CD4-positive, alpha-beta memory T cell (primary cell): ENCODE data around the gene PET100. TPM values are rescaled to one million over a fixed set of nuclear protein-coding genes. Genes with fewer than 3 reads are reported as not detected.

Experiments used
- CTCF ChIA-PET: fragments of 350-600 bp; sonication (Branson Sonifier 250); formaldehyde crosslinking; loops from one replicate; lab custom pipeline; 2021; ENCODE audit warnings: inconsistent platforms; ENCODE audit not compliant: partially characterized antibody; lab: Charles Lee
- POLR2A ChIA-PET: fragments of 350-600 bp; sonication (Branson Sonifier 250); formaldehyde crosslinking; loops from one replicate; lab custom pipeline; 2021; ENCODE audit not compliant: partially characterized antibody; lab: Charles Lee
- DNase-seq, 5 donors: peaks; one replicate each; pipeline versions ENCODE4 v3.0.0 to v3.0.0-alpha.2; 2020 to 2022; ENCODE audit warnings: mixed read lengths in 1 of 5
- H3K27ac ChIP-seq: one replicate; pipeline ENCODE4 v1.7.0; 2013; ENCODE audit warnings: low read depth, low read length
- H3K27me3 ChIP-seq: 2 replicates; pipeline ENCODE4 v1.7.0; 2013; ENCODE audit warnings: mild to moderate bottlenecking, low read length, moderate library complexity; ENCODE audit not compliant: insufficient read depth
- H3K36me3 ChIP-seq: 2 replicates; pipeline ENCODE4 v1.7.0; 2013; ENCODE audit warnings: mild to moderate bottlenecking, low read length, moderate library complexity; ENCODE audit not compliant: insufficient read depth
- H3K4me1 ChIP-seq: 2 replicates; pipeline ENCODE4 v1.7.0; 2013; ENCODE audit warnings: mild to moderate bottlenecking, low read length, moderate library complexity; ENCODE audit not compliant: insufficient read depth
- H3K4me3 ChIP-seq, 2 donors: one replicate each; pipeline ENCODE4 v1.7.0; 2013; ENCODE audit warnings: low read length in 2 of 2, mild to moderate bottlenecking in 1 of 2
- H3K9me3 ChIP-seq, 2 donors: one replicate each; pipeline ENCODE4 v1.7.0; 2013; ENCODE audit warnings: low read length in 2 of 2, control low read depth in 1 of 2; ENCODE audit not compliant: control insufficient read depth in 1 of 2
- H3K27ac Mint-ChIP-seq, 7 donors: one replicate each; pipeline ENCODE4 v1.8.0; 2020 to 2021; ENCODE audit warnings: mixed read lengths in 7 of 7, mild to moderate bottlenecking in 6 of 7, inconsistent platforms in 3 of 7, moderate library complexity in 3 of 7
- H3K27me3 Mint-ChIP-seq, 2 donors: one replicate each; pipeline ENCODE4 v1.8.0; 2020 to 2021; ENCODE audit warnings: mixed read lengths in 2 of 2
- H3K36me3 Mint-ChIP-seq, 2 donors: one replicate each; pipeline ENCODE4 v1.8.0; 2020 to 2021; ENCODE audit warnings: mixed read lengths in 2 of 2, inconsistent platforms in 1 of 2, mild to moderate bottlenecking in 1 of 2
- H3K4me1 Mint-ChIP-seq, 4 donors: one replicate each; pipeline ENCODE4 v1.8.0; 2020 to 2021; ENCODE audit warnings: mixed read lengths in 4 of 4, mild to moderate bottlenecking in 1 of 4
- H3K4me3 Mint-ChIP-seq, 8 donors: one replicate each; pipeline ENCODE4 v1.8.0; 2020 to 2021; ENCODE audit warnings: mixed read lengths in 8 of 8, mild to moderate bottlenecking in 7 of 8, moderate library complexity in 6 of 8, inconsistent platforms in 3 of 8
- H3K9me3 Mint-ChIP-seq, 8 donors: one replicate each; pipeline ENCODE4 v1.8.0; 2020 to 2021; ENCODE audit warnings: mixed read lengths in 8 of 8, mild to moderate bottlenecking in 5 of 8, inconsistent platforms in 3 of 8, moderate library complexity in 1 of 8
- intact Hi-C: fragments of 100-400 bp; cut with micrococcal nuclease; formaldehyde crosslinking; loops from one replicate; pipeline ENCODE4 v1.15.1; 2023
- polyA plus RNA-seq, 2 donors: library from polyadenylated mRNA; unstranded; fragments of 300-500 nt; fragmentation: Illumina TruSeq; gene quantifications; one replicate each; pipeline ENCODE4 v1.2.3, GENCODE V29; 2021
- total RNA-seq, 2 experiments: library from RNA; stranded (reverse); gene quantifications; one replicate each; pipeline ENCODE4 v1.2.3, GENCODE V29; 2021

Gene PET100, protein sequence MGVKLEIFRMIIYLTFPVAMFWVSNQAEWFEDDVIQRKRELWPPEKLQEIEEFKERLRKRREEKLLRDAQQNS
- 100 to 1,000 TPM; 120 to 144 TPM for total RNA-seq
- polyA plus RNA-seq = 100 to 1,000 TPM; 127 to 279 TPM

DNA sequence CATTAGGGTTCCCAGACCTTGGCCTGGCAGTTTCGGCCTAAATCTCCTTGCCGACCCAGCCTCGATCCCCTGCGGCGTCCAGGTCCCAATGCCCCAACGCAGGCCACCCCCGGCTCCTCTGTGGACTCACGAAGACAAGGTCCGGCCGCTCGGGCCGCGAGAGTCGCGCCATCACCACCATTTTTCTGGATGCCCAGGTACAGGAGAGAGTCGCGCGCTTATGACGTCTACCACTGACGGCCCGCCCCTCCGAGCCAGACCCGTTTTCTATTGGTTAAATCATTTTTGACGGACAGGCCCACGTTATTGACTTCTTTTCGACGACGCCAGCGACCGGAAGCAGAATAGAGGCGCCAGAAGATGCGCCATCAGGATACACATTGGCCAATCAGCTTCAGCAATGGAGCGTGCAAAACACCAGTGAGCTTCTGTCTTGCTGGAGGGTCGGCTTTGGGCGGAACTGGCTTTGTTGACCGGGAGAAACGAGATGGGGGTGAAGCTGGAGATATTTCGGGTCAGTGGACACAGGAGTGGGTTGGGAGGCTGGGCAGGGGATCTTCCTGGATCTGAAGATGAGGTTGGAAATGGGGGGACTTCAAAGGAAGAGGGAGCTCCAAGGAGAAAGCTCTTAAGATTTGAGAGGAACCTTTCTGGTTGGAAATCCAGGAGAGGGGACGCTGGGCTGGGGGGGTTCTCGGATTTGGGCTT, at the start of gene PET100, which contains the start of gene XAB2:
Gene PET100, plus strand, starts transcription at position 447 of the 708 bp plus-strand sequence. Its CDS starts 41 bp downstream, at position 488.
Gene XAB2, minus strand, starts transcription at position 199 of the 708 bp plus-strand sequence. Its CDS starts 18 bp downstream, at position 181.
- Histone ChIP-seq H3K4me1 (peaks cover 31% of the 10 kb centered on the region), H3K4me3 (peak within 1 kb of the TSS; percentile 81 to 96), H3K27me3 (no peaks in the 10 kb centered on the region), H3K27ac (peak within 1 kb of the TSS; percentile 94), H3K36me3 (peaks cover 26% of the 10 kb centered on the region), H3K9me3 (no peaks in the 10 kb centered on the region)
- intact Hi-C loops = loop anchor here (1.0 to 5.0 kb wide), 3 partner anchors 8 to 293 kb away; partner anchors contain the start of genes SNAPC2, STXBP2 and TRAPPC5
- peak; percentile 93 to 98 (median 96) for DNase-seq
- Mint-ChIP-seq H3K9me3 (peaks cover 0 to 3% (median 0%) of the 10 kb centered on the region in 8 donors), H3K4me1 (peaks cover 16 to 47% (median 34%) of the 10 kb centered on the region in 4 donors), H3K36me3 (peaks cover 4 to 33% of the 10 kb centered on the region in 2 donors), H3K27me3 (no peaks in the 10 kb centered on the region), H3K27ac (peak within 1 kb of the TSS; percentile 92 to 100 (median 99)), H3K4me3 (peak within 1 kb of the TSS; percentile 95 to 99 (median 96))
- CTCF ChIA-PET = interaction anchor here (0.6 to 1.7 kb wide), 10 partner anchors 8 to 373 kb away, joined by 3 to 6 read pairs (median 3); partner anchors contain the start of gene TRAPPC5
- POLR2A ChIA-PET = interaction anchor here (0.7 to 2.8 kb wide), 23 partner anchors 9 to 815 kb away, joined by 3 to 15 read pairs (median 6); partner anchors contain the start of genes ARHGEF18, HNRNPM, MCOLN1 and PNPLA6

DNA sequence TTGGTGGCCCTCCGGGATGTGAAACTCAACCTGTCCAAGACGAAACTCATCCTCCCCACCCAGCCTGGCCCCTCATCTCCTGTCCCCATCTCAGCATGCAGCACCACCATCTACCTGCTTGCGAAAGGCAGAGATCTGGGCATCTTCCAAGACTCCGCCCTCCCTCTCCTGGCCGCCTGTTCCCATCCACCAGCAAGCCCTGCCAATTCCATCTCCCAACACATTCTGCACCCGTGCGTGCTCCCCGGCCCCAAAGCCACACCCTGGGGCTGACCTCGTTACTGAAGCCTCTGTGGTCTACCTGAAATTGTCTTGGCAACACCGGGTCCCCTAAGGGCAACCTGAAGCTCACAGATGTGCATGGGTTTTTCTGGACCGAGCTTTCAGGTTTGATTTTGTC, 47.1 kb upstream of the PET100 start:
- Histone ChIP-seq H3K4me3 (no peak overlapping the region), H3K9me3 (no peaks in the 10 kb centered on the region), H3K27me3 (no peaks in the 10 kb centered on the region), H3K27ac (no peak overlapping the region), H3K4me1 (no peaks in the 10 kb centered on the region), H3K36me3 (no peaks in the 10 kb centered on the region)
- intact Hi-C loops = no loop called here
- Mint-ChIP-seq H3K27ac (no peak overlapping the region), H3K4me1 (no peaks in the 10 kb centered on the region), H3K36me3 (no peaks in the 10 kb centered on the region), H3K27me3 (peaks cover 4% of the 10 kb centered on the region in 2 donors), H3K4me3 (no peak overlapping the region), H3K9me3 (no peaks in the 10 kb centered on the region)
- DNase-seq = no peak
- POLR2A ChIA-PET = no interaction called here
- CTCF ChIA-PET = interaction anchor here (1.2 kb wide), 1 partner anchor 70 kb away, joined by 3 read pairs; no protein-coding TSS in a partner anchor

DNA sequence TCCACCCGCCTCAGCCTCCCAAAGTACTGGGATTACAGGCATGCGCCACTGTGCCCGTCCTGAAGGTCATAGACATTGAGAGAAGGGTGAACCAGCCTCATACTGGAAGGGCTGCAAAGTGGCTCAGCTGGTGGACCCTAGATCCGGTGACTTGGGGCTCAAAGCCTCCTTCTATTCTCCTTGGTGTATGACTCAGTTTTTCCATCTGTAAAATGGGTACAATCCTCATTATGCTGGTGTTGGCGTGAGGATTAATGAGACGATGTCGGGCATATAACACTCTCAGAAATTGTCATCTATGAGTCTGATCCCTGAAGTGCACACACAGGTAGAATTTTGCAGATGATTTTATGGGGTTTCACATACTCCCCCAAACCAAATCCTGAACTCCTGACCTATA, 39.8 kb upstream of the PET100 start:
- Mint-ChIP-seq H3K4me1 (no peaks in the 10 kb centered on the region), H3K27me3 (peaks cover 9 to 11% of the 10 kb centered on the region in 2 donors), H3K4me3 (no peak overlapping the region), H3K9me3 (no peaks in the 10 kb centered on the region), H3K36me3 (no peaks in the 10 kb centered on the region), H3K27ac (no peak overlapping the region)
- no peaks in the 10 kb centered on the region for H3K9me3 ChIP-seq
- ChIA-PET CTCF (no interaction called here), POLR2A (no interaction called here)
- intact Hi-C loops = no loop called here
- no peak overlapping the region for H3K4me3 ChIP-seq
- H3K4me1 ChIP-seq = no peaks in the 10 kb centered on the region
- no peaks in the 10 kb centered on the region for H3K36me3 ChIP-seq
- no peak for DNase-seq
- no peaks in the 10 kb centered on the region for H3K27me3 ChIP-seq
- H3K27ac ChIP-seq = no peak overlapping the region

DNA sequence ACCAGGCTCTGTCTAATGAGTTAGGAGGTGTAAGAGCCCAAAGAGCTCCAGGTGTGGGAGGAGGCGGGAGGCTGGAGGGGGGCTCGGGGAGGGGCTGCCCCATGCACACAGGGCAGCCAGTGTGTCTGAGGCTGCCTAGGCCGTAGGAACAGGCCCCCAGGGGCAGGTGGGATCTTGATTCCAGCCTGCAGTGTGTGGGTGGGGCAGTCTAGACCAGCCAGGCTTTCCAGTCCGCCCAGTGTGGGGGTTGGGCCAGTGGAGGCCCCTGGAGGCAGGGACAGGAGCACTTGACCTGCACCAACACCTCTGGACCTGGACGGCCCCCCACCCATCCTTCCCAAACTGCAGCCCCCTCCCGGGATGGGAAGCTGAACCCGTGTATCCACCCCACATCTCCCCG, 39.3 kb upstream of the PET100 start:
- no peak overlapping the region for H3K4me3 ChIP-seq
- H3K27ac ChIP-seq = no peak overlapping the region
- Mint-ChIP-seq H3K27ac (no peak overlapping the region), H3K9me3 (no peaks in the 10 kb centered on the region), H3K4me1 (peaks cover 2 to 3% (median 2%) of the 10 kb centered on the region in 4 donors), H3K27me3 (peaks cover 11 to 13% of the 10 kb centered on the region in 2 donors), H3K36me3 (no peaks in the 10 kb centered on the region), H3K4me3 (no peak overlapping the region)
- ChIA-PET POLR2A (no interaction called here), CTCF (no interaction called here)
- intact Hi-C loops = no loop called here
- H3K36me3 ChIP-seq = no peaks in the 10 kb centered on the region
- H3K4me1 ChIP-seq = peaks cover under 1% of the 10 kb centered on the region
- DNase-seq = no peak
- no peaks in the 10 kb centered on the region for H3K9me3 ChIP-seq
- no peaks in the 10 kb centered on the region for H3K27me3 ChIP-seq

DNA sequence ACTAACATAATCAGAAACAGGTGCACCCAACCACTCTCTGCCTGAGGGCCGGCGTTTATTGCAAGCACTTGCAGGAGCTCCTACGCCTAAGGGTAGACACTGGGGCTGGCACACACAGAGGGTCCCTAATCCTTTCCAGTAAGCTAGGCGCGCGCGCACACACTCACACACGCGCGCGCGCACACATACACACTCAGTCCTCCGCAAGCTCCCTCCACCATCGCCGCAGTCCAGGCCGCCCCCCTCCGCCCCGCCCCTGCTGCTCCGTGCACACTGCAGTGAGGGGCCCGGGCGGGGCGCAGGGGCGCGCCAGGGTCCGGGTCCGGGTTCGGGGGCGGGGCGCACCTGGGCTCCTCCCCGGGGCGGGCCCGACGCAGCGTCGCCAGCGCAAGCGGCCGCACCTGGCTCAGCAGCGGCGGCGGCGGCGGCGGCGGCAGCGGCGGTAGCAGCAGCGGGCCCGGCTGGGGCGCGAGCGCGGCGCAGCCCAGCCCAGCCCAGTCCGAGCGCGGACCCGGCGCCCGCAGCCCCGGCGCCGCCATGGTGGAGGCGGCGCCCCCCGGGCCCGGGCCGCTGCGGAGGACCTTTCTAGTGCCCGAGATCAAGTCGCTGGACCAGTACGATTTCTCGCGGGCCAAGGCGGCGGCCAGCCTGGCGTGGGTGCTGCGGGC, 34.0 kb upstream of the PET100 start, which contains the start of gene CAMSAP3:
Gene CAMSAP3, plus strand, starts transcription at position 398 of the 668 bp plus-strand sequence. Its CDS starts 140 bp downstream, at position 538.
- peaks cover 6% of the 10 kb centered on the region for H3K27me3 ChIP-seq
- POLR2A ChIA-PET = no interaction called here
- H3K4me3 Mint-ChIP-seq = peak within 1 kb of the TSS; percentile 54 to 84 (median 68)

DNA sequence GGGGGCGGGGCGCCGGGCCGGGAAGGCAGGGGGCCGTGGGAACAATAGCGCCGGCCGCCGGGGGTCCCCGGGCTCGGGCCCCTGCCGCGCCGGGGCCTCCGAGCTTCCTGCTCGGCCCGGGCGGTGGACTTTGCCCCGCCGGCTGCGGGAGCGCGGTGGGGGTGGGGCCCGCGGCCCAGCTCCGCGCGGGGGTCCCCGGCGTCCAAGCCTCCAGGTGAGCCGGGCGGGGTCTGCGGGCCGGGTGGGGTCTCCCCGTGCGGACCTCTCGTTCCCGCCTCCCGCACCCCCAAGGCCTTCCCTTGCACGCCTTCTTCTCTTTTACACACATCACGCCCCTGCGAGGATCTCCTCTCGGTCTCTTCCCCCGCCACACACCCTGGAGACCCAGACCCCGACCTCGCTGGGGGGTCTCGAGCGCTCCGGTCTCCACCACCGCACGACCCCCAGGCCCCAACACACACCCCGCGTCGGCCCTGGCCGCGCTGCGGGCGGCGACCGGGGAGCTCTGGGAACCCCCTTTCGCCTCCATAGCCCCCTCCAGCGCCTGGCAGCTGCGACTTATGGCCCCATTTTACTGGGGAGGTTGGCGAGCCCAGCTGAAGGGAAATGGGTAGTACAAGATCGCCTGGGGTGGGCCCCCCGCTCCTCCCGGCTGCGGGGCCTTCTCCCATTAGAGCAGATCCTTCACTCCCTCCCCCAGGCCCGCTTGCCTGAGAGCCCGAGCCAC, 33.2 kb upstream of the PET100 start:
- H3K27me3 Mint-ChIP-seq = peaks cover 24 to 28% of the 10 kb centered on the region in 2 donors
- peaks cover 0 to 3% of the 10 kb centered on the region in 2 donors for H3K36me3 Mint-ChIP-seq
- ChIA-PET CTCF (no interaction called here), POLR2A (no interaction called here)
- intact Hi-C loops = no loop called here
- peak overlapping the region in 7 of 8 donors; percentile 34 to 71 (median 58) for H3K4me3 Mint-ChIP-seq
- no peak for DNase-seq
- H3K36me3 ChIP-seq = no peaks in the 10 kb centered on the region
- no peaks in the 10 kb centered on the region for H3K9me3 Mint-ChIP-seq
- H3K4me1 Mint-ChIP-seq = peaks cover 3 to 6% (median 4%) of the 10 kb centered on the region in 4 donors
- peaks cover 6% of the 10 kb centered on the region for H3K27me3 ChIP-seq
- H3K4me1 ChIP-seq = peaks cover 11% of the 10 kb centered on the region
- no peak overlapping the region for H3K27ac Mint-ChIP-seq
- no peaks in the 10 kb centered on the region for H3K9me3 ChIP-seq
- H3K4me3 ChIP-seq = no peak overlapping the region
- no peak overlapping the region for H3K27ac ChIP-seq

More for the DNA sequence above, 34.0 kb upstream of the PET100 start, which contains the start of gene CAMSAP3:
- intact Hi-C loops = no loop called here
- peaks cover 26 to 28% of the 10 kb centered on the region in 2 donors for H3K27me3 Mint-ChIP-seq
- no peaks in the 10 kb centered on the region for H3K9me3 Mint-ChIP-seq
- H3K27ac ChIP-seq = no peak within 1 kb of the TSS
- no peaks in the 10 kb centered on the region for H3K36me3 ChIP-seq
- peaks cover 3 to 6% (median 4%) of the 10 kb centered on the region in 4 donors for H3K4me1 Mint-ChIP-seq
- peaks cover 0 to 3% of the 10 kb centered on the region in 2 donors for H3K36me3 Mint-ChIP-seq
- H3K4me1 ChIP-seq = peaks cover 11% of the 10 kb centered on the region
- H3K27ac Mint-ChIP-seq = peak within 1 kb of the TSS in 2 of 7 donors; percentile 53 to 73
- H3K9me3 ChIP-seq = no peaks in the 10 kb centered on the region
- CTCF ChIA-PET = no interaction called here
- H3K4me3 ChIP-seq = no peak within 1 kb of the TSS
- DNase-seq = peak in 3 of 5 donors; percentile 29 to 43 (median 36)
